Cardiac atrium fibroblast (primary cell): ENCODE data around the gene FXR2. TPM values are rescaled to one million over a fixed set of nuclear protein-coding genes. Genes with fewer than 3 reads are reported as not detected.

ENCODE experiments used
- total RNA-seq: library from RNA; depleted of rRNA; stranded (reverse); fragments of >200 nt; gene quantifications from 2 replicates; pipeline ENCODE4 v1.2.3, GENCODE V29; 2015

Gene FXR2
- total RNA-seq, result 32.1 and 35.6 TPM in 2 replicates

GRCh38 chr17:7614425-7615264 lies at the start of gene FXR2:
TSS of gene FXR2 (minus strand) at chr17:7614897. CDS start at chr17:7614532, 365 bp downstream.

DNA sequence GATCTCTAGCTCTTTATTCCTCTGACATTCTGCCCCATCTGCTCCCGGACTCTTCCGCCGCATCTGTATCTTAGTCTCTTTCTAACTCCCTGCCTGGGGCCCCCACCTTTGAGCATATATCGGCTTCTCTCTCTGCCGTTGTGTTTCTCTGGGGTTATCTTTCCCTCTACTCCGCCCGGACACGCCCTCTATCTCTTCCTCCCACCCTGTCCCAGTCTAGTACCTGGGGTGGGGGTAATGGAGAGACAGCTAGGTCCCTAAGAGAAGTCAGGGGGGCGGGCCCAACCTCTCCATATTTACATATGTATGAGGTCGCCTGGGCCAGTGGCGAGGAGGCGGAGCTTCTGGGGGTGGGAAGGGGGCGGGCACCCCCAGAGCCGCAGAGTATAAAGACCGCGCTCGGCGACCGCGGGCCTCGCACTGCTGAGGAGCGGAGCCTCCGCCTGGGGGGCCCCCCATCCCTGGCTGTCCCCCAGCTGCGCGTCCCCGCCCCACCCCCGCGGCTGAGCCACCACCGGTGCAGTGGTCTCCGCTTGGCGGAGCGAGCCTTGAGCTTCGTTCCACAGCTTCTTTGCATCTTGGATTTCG lies 35.9 kb upstream of the FXR2 start, which contains the start of gene ATP1B2:
ATP1B2 (plus strand) TSS at position 418 of the 588 bp plus-strand sequence. CDS start 593 bp downstream, outside the sequence.

GRCh38 chr17:7629939-7630571 lies 15.4 kb upstream of the FXR2 start, which contains the start of gene SHBG:
TSS of gene SHBG (plus strand) at chr17:7630135. CDS start at chr17:7630173, 38 bp downstream.

GRCh38 chr17:7627250-7628121 lies 12.8 kb upstream of the FXR2 start, which contains the start of gene SAT2:
TSS of gene SAT2 (minus strand) at chr17:7627821. CDS start at chr17:7627635, 186 bp downstream.

DNA sequence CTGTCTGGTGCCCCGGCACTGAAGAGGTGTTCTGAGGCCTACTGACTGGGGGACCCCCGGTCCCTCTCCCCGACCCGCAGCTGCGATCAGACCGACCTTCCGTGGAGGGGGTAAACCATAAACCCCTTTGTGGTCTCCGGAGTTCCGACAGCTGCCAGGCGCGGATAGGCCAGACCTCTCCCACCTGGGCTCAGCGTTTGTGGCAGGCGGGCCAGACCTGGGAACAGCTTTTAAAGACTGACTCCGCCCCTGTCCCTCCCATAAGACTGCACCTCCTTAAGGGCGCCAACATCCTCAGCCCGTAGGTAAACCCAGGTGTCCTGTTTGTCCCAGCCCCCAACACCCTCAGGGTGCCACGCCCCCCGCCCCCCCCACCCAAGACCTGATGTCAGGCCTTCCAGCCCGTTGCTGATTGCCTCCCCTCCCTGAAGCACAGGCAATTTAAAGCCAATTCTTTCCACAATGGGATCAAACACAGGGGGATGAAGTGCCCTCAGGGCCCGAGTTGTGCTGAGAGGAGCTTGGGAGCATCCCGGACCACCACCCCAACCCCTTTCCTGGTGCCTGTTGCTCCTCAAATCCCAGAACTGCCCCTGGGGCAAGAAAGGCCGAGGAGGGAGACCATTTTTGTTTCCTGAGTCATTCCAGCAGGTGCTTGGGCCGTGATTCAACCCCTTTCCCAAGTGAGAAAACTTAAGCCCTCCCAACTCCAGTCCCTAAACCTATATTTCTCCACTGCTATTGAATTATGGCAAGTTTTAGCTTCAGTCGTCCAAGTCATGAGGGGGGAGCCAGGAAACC lies 24.6 kb downstream of the FXR2 start, which contains the start of gene SOX15:
SOX15 (minus strand) TSS at position 204 of the 801 bp plus-strand sequence. CDS start 418 bp downstream, outside the sequence.

DNA sequence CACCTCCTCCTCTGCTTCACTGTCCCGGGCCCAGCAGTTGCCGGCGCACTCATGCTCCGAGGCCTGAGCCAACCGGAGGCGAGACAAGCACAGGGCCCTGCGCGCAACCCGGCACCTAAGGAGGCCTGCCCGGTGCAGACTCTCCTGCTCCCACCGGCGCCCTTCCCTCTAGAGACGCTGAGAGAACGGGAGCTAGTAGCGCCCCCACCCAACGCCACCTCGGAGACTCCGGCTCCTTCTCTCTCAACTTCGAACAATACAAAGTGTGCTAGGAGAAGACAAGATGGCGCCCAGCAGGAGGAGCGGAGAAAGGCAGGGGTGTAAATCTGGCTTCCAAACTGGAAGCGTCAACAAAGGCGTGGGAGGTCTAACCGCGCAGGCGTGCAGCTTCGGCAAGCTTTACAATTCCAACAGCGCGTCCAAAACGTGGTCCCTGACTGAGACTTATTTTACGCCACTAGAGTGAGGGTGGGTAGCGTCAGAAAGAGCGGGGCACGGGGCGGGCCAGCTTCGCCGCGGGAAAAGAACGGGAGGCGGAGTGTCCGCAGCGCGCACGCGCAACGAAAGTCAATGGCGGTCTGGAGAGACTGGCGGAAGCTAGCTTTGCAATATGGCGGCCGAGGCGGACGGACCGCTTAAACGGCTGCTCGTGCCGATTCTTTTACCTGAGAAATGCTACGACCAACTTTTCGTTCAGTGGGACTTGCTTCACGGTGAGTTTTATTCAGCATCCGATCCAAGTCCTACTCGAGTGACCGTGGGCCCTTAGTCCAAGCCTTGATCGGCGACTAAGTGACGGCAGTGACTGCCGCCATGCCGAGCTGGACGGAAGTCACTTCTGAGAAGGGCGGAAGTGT lies 31.2 kb downstream of the FXR2 start, which contains the start of gene MPDU1:
MPDU1 (plus strand) TSS at position 600 of the 857 bp plus-strand sequence; CDS start at position 611, 11 bp downstream.

DNA sequence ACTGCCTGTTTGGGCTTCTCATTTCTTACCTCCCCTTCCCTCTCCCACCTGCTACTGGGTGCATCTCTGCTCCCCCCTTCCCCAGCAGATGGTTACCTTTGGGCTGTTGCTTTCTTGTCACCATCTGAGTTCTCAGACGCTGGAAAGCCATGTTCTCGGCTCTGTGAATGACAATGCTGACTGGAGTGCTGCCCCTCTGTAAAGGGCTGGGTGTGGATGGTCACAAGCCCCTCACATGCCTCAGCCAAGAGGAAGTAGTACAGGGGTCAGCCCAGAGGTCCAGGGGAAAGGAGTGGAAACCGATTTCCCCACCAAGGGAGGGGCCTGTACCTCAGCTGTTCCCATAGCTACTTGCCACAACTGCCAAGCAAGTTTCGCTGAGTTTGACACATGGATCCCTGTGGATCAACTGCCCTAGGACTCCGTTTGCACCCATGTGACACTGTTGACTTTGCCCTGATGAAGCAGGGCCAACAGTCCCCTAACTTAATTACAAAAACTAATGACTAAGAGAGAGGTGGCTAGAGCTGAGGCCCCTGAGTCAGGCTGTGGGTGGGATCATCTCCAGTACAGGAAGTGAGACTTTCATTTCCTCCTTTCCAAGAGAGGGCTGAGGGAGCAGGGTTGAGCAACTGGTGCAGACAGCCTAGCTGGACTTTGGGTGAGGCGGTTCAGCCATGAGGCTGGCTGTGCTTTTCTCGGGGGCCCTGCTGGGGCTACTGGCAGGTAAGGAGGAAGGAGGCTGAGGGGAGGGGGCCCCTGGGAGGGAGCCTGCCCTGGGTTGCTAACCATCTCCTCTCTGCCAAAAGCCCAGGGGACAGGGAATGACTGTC lies 35.5 kb downstream of the FXR2 start, which contains the start of gene CD68:
CD68 (plus strand) TSS at position 638 of the 833 bp plus-strand sequence; CDS start at position 678, 40 bp downstream.

DNA sequence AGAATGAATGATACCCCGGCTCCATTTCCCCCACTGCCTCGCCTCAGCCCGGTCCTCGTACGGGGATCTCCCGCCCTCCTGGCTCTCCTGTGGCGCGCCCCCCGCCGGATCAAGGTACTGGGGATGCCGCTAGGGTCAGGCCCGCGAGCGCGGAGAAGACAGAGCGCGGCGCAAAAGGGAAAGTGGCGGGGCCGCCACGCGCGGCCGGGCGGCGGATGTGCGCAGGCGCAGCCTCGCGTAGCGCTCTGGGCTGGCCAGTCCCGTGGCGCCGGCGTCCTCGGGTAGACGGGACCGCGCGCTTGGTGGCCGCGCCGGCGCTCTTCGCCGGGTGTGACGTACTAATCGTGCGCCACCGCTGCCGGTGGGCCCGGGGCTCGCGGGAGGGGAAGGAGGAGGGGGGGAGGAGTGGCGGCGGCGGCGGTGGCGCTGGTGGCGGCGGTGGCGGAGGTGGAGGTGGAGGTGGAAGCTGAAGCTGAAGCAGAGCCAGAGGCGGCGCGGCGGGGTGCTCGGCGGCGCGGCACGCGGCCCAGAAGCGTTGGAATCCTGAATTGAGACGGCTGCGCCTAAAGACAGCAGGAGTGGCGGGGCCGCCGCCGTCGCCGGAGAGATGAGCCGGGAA lies 53.0 kb downstream of the FXR2 start, which contains the start of gene SENP3:
SENP3 (plus strand) TSS at position 331 of the 619 bp plus-strand sequence. CDS start 1,158 bp downstream, outside the sequence.

GRCh38 chr17:7558544-7559319 lies 56.0 kb downstream of the FXR2 start, which contains the start of gene TNFSF13:
TSS of gene TNFSF13 (plus strand) at chr17:7558750. CDS start at chr17:7559040, 290 bp downstream.

DNA sequence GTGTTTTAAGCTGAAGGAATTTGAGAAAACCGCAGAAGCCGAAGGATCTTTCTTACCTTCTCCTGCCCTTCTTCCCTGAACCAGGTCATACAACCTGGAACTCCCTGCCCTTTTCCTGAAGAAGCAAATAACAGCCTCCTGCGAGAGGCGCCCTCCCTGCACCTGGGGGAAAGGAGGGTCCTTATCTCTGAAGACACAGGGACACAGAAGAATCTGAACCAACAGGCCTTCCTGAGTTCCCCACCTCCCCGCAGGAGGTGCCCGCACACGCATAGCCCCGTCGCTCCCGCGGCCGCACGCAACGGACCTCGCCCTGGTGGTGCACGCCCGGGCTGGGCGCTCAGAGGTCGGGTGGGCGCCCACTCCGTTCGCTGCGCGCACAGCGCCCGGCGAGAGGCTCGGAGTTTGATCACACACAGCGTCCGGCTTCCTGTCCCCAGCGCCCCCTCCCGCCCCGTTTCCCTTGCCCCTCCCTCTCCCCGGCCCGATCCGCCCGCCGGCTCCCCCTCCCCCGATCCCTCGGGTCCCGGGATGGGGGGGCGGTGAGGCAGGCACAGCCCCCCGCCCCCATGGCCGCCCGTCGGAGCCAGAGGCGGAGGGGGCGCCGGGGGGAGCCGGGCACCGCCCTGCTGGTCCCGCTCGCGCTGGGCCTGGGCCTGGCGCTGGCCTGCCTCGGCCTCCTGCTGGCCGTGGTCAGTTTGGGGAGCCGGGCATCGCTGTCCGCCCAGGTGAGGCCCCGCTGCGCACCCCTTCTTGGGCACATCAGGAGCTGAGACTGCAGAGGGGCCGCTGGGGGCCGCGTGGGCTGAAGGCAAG lies 65.9 kb downstream of the FXR2 start, which contains the start of gene TNFSF12:
TNFSF12 (plus strand) TSS at position 474 of the 816 bp plus-strand sequence; CDS start at position 570, 96 bp downstream.

Other genes with a start within 250 kb of the FXR2 start
- gene TNK1, start 233.8 kb downstream of the FXR2 start, total RNA-seq, result under 0.01 and 0.18 TPM in 2 replicates
- gene PLSCR3, start 220.4 kb downstream of the FXR2 start, total RNA-seq, result 62.9 and 82.3 TPM in 2 replicates
- gene TMEM256, start 210.8 kb downstream of the FXR2 start, total RNA-seq, result 147 and 158 TPM in 2 replicates
- 7.8 and 12.5 TPM in 2 replicates for gene NLGN2, start 207.1 kb downstream of the FXR2 start, total RNA-seq
- gene SPEM1, start 194.6 kb downstream of the FXR2 start, total RNA-seq, result not detected in 2 replicates
- gene SPEM2, start 189.3 kb downstream of the FXR2 start, total RNA-seq, result not detected in 2 replicates
- not detected in 2 replicates for gene SPEM3, start 186.0 kb downstream of the FXR2 start, total RNA-seq
- gene TMEM102, start 179.5 kb downstream of the FXR2 start, total RNA-seq, result 2.9 and 3.8 TPM in 2 replicates
- 1.8 and 3.4 TPM in 2 replicates for gene FGF11, start 175.4 kb downstream of the FXR2 start, total RNA-seq
- 6.9 and 8.3 TPM in 2 replicates for gene CHRNB1, start 169.8 kb downstream of the FXR2 start, total RNA-seq
- 20.4 and 27.2 TPM in 2 replicates for gene ZBTB4, start 135.3 kb downstream of the FXR2 start, total RNA-seq
- gene SLC35G6, start 133.5 kb downstream of the FXR2 start, total RNA-seq, result not detected in 2 replicates
- 57.0 and 69.2 TPM in 2 replicates for gene POLR2A, start 130.5 kb downstream of the FXR2 start, total RNA-seq
- gene TNFSF12, start 65.8 kb downstream of the FXR2 start, total RNA-seq, result 39.2 and 40.1 TPM in 2 replicates
- 2.8 and 11.4 TPM in 2 replicates for gene TNFSF13, start 56.1 kb downstream of the FXR2 start, total RNA-seq
- gene SENP3, start 53.0 kb downstream of the FXR2 start, total RNA-seq, result 42.2 and 62.5 TPM in 2 replicates
- gene CD68, start 35.3 kb downstream of the FXR2 start, total RNA-seq, result 19.3 and 30.1 TPM in 2 replicates
- 156 and 212 TPM in 2 replicates for gene MPDU1, start 31.0 kb downstream of the FXR2 start, total RNA-seq
- gene SOX15, start 24.8 kb downstream of the FXR2 start, total RNA-seq, result not detected in 2 replicates
- 36.8 and 47.5 TPM in 2 replicates for gene SAT2, start 12.9 kb upstream of the FXR2 start, total RNA-seq
- gene SHBG, start 15.2 kb upstream of the FXR2 start, total RNA-seq, result 1.6 TPM in 1 of 2 replicates, not detected in the other
- 2.9 TPM in 1 of 2 replicates, not detected in the other for gene ATP1B2, start 36.0 kb upstream of the FXR2 start, total RNA-seq
- 42.1 and 51.4 TPM in 2 replicates for gene TP53, start 72.6 kb upstream of the FXR2 start, total RNA-seq
- 4.7 and 7.9 TPM in 2 replicates for gene WRAP53, start 73.6 kb upstream of the FXR2 start, total RNA-seq
- 6.6 and 7.0 TPM in 2 replicates for gene EFNB3, start 90.3 kb upstream of the FXR2 start, total RNA-seq
- 2.3 and 6.3 TPM in 2 replicates for gene DNAH2, start 102.8 kb upstream of the FXR2 start, total RNA-seq
- gene KDM6B, start 219.3 kb upstream of the FXR2 start, total RNA-seq, result 3.2 and 7.6 TPM in 2 replicates
- 0.72 TPM in 1 of 2 replicates, not detected in the other for gene TMEM88, start 240.2 kb upstream of the FXR2 start, total RNA-seq
- gene NAA38, start 242.7 kb upstream of the FXR2 start, total RNA-seq, result 110 and 113 TPM in 2 replicates
- 7.6 and 8.1 TPM in 2 replicates for gene CYB5D1, start 243.1 kb upstream of the FXR2 start, total RNA-seq